Raji (cell line): ENCODE data around the gene SPARC.

ENCODE experiments used
- POLR2A ChIP-seq: IDR thresholded peaks from 2 replicates; pipeline ENCODE4 v1.6.1; 2011; ENCODE audit warnings: low read depth, low read length, control low read depth; ENCODE audit not compliant: insufficient read depth

Gene SPARC

GRCh38 chr5:151686674-151687407, at the start of gene SPARC:
SPARC (minus strand) TSS chr5:151686915; CDS start chr5:151676188, 10,727 bp downstream.
- no peak for TF ChIP-seq POLR2A

GRCh38 chr5:151735646-151736045, 48.9 kb upstream of the SPARC start:
- TF ChIP-seq POLR2A, result no peak

GRCh38 chr5:151734064-151734408, 47.3 kb upstream of the SPARC start:
- no peak for TF ChIP-seq POLR2A

GRCh38 chr5:151733358-151734063, 46.8 kb upstream of the SPARC start:
- TF ChIP-seq POLR2A, result no peak

- TF ChIP-seq POLR2A, result no peak
Observed at GRCh38 chr5:151730381-151730780, 43.7 kb upstream of the SPARC start.

GRCh38 chr5:151724360-151724759, 37.6 kb upstream of the SPARC start:
- TF ChIP-seq POLR2A, result no peak

- TF ChIP-seq POLR2A, result no peak
Observed at GRCh38 chr5:151722546-151722945, 35.8 kb upstream of the SPARC start.

- TF ChIP-seq POLR2A, result peak; percentile 0; the same call in 1 of the 2 replicates
Observed at GRCh38 chr5:151721812-151722391, 35.2 kb upstream of the SPARC start.

- TF ChIP-seq POLR2A, result no peak
Observed at GRCh38 chr5:151721087-151721646, 34.5 kb upstream of the SPARC start.

- TF ChIP-seq POLR2A, result no peak
Observed at GRCh38 chr5:151720215-151720614, 33.5 kb upstream of the SPARC start.

- no peak for TF ChIP-seq POLR2A
Observed at GRCh38 chr5:151719228-151720000, 32.7 kb upstream of the SPARC start.

- TF ChIP-seq POLR2A, result no peak
Observed at GRCh38 chr5:151718646-151719045, 31.9 kb upstream of the SPARC start.

- TF ChIP-seq POLR2A, result no peak
Observed at GRCh38 chr5:151718153-151718552, 31.4 kb upstream of the SPARC start.

- no peak for TF ChIP-seq POLR2A
Observed at GRCh38 chr5:151717416-151717815, 30.7 kb upstream of the SPARC start.

- TF ChIP-seq POLR2A, result no peak
Observed at GRCh38 chr5:151709109-151709735, 22.5 kb upstream of the SPARC start.
